Mesenchymal stem cell (in vitro differentiated cells and primary cell): ENCODE data around the gene CRADD.
A peak's percentile ranks its signal among the peaks of the same experiment; 100 is the strongest.

Experiments
- DNase-seq: peaks from one replicate; pipeline ENCODE4 v3.0.0-alpha.2; 2013
- H2AFZ ChIP-seq: one replicate; pipeline ENCODE4 v1.6.1; 2013; ENCODE audit warnings: low read depth, mild to moderate bottlenecking, control low read depth, inconsistent platforms, low read length, moderate library complexity
- H2AK5ac ChIP-seq: 2 replicates; pipeline ENCODE4 v1.6.1; 2013; ENCODE audit warnings: low read length, moderate library complexity, mild to moderate bottlenecking, inconsistent platforms; ENCODE audit not compliant: severe bottlenecking
- H2BK120ac ChIP-seq: one replicate; pipeline ENCODE4 v1.6.1; 2013; ENCODE audit warnings: low read depth, mild to moderate bottlenecking, inconsistent platforms, low read length, moderate library complexity
- H2BK12ac ChIP-seq, 2 experiments: one replicate each; pipeline ENCODE4 v1.6.1; 2013; ENCODE audit warnings: inconsistent platforms in 2 of 2, low read length in 2 of 2, mild to moderate bottlenecking in 2 of 2, moderate library complexity in 2 of 2, control low read depth in 1 of 2
- H2BK15ac ChIP-seq: one replicate; pipeline ENCODE4 v1.6.1; 2013; ENCODE audit warnings: mild to moderate bottlenecking, low read depth, inconsistent platforms; ENCODE audit not compliant: poor library complexity, severe bottlenecking
- H2BK5ac ChIP-seq: 2 replicates; pipeline ENCODE4 v1.6.1; 2013; ENCODE audit warnings: low read depth, mild to moderate bottlenecking, low read length, control low read depth, inconsistent platforms; ENCODE audit not compliant: poor library complexity, severe bottlenecking
- H3K14ac ChIP-seq, 2 experiments: one replicate each; pipeline ENCODE4 v1.6.1; 2013; ENCODE audit warnings: inconsistent platforms in 2 of 2, low read length in 2 of 2, control low read depth in 1 of 2, mild to moderate bottlenecking in 1 of 2, moderate library complexity in 1 of 2
- H3K18ac ChIP-seq, 2 experiments: one replicate each; pipeline ENCODE4 v1.6.1; 2013; ENCODE audit warnings: inconsistent platforms in 2 of 2, low read length in 2 of 2, control low read depth in 1 of 2, low read depth in 1 of 2, mild to moderate bottlenecking in 1 of 2
- H3K23ac ChIP-seq, 2 experiments: one replicate each; pipeline ENCODE4 v1.6.1; 2013; ENCODE audit warnings: inconsistent platforms in 2 of 2, low read length in 2 of 2, mild to moderate bottlenecking in 2 of 2, moderate library complexity in 2 of 2, control low read depth in 1 of 2
- H3K27ac ChIP-seq: 2 replicates; pipeline ENCODE4 v1.5.1; 2013; ENCODE audit warnings: mild to moderate bottlenecking, moderate library complexity, low read length, control low read depth, inconsistent platforms; ENCODE audit not compliant: poor library complexity, severe bottlenecking
- H3K27me3 ChIP-seq, 2 experiments: 2 replicates each; pipeline versions ENCODE4 v1.6.1 to v1.7.0; 2013; ENCODE audit warnings: low read length in 2 of 2, mild to moderate bottlenecking in 2 of 2, moderate library complexity in 2 of 2, control low read depth in 1 of 2, inconsistent platforms in 1 of 2; ENCODE audit not compliant: control insufficient read depth in 1 of 2, insufficient read depth in 1 of 2
- H3K36me3 ChIP-seq, 2 experiments: 2 replicates each; pipeline versions ENCODE4 v1.6.1 to v1.7.0; 2013; ENCODE audit warnings: low read length in 2 of 2, control low read depth in 1 of 2, inconsistent platforms in 1 of 2, low read depth in 1 of 2, mild to moderate bottlenecking in 1 of 2; ENCODE audit not compliant: insufficient read depth in 2 of 2, control insufficient read depth in 1 of 2
- H3K4ac ChIP-seq, 2 experiments: one replicate each; pipeline ENCODE4 v1.6.1; 2013; ENCODE audit warnings: inconsistent platforms in 2 of 2, low read length in 2 of 2, mild to moderate bottlenecking in 2 of 2, moderate library complexity in 2 of 2, control low read depth in 1 of 2, low read depth in 1 of 2
- H3K4me1 ChIP-seq: 2 replicates; pipeline ENCODE4 v1.6.1; 2013; ENCODE audit warnings: low read depth, low read length, control low read depth; ENCODE audit not compliant: control insufficient read depth, insufficient read depth
- H3K4me2 ChIP-seq: 2 replicates; pipeline ENCODE4 v1.6.1; 2013; ENCODE audit warnings: low read length, mild to moderate bottlenecking, inconsistent platforms; ENCODE audit not compliant: poor library complexity, severe bottlenecking
- H3K4me3 ChIP-seq, 2 experiments: 2 replicates each; pipeline versions ENCODE4 v1.5.1 to v1.7.0; 2013; ENCODE audit warnings: low read length in 2 of 2, mild to moderate bottlenecking in 2 of 2, control low read depth in 1 of 2, low read depth in 1 of 2; ENCODE audit not compliant: insufficient read depth in 1 of 2
- H3K79me1 ChIP-seq: replicated peaks from 2 replicates; pipeline ENCODE4 v1.6.1; 2013; ENCODE audit warnings: mild to moderate bottlenecking, control low read depth, low read length, inconsistent platforms; ENCODE audit not compliant: poor library complexity, severe bottlenecking
- H3K9ac ChIP-seq: 2 replicates; pipeline ENCODE4 v1.7.0; 2013; ENCODE audit warnings: mild to moderate bottlenecking, low read length, moderate library complexity
- H3K9me3 ChIP-seq: 2 replicates; pipeline ENCODE4 v1.7.0; 2013; ENCODE audit warnings: mild to moderate bottlenecking, low read length; ENCODE audit not compliant: control insufficient read depth
- H4K8ac ChIP-seq: one replicate; pipeline ENCODE4 v1.6.1; 2013; ENCODE audit warnings: inconsistent platforms, mild to moderate bottlenecking, low read length, moderate library complexity
- H4K91ac ChIP-seq: one replicate; pipeline ENCODE4 v1.6.1; 2013; ENCODE audit warnings: mild to moderate bottlenecking, low read length, inconsistent platforms
- WGBS: methylation state at CpG from one replicate; pipeline ENCODE4 v1.1.7; 2013; ENCODE audit warnings: mixed read lengths; 5-methylcytosine and 5-hydroxymethylcytosine counted together

CRADD gene

DNA sequence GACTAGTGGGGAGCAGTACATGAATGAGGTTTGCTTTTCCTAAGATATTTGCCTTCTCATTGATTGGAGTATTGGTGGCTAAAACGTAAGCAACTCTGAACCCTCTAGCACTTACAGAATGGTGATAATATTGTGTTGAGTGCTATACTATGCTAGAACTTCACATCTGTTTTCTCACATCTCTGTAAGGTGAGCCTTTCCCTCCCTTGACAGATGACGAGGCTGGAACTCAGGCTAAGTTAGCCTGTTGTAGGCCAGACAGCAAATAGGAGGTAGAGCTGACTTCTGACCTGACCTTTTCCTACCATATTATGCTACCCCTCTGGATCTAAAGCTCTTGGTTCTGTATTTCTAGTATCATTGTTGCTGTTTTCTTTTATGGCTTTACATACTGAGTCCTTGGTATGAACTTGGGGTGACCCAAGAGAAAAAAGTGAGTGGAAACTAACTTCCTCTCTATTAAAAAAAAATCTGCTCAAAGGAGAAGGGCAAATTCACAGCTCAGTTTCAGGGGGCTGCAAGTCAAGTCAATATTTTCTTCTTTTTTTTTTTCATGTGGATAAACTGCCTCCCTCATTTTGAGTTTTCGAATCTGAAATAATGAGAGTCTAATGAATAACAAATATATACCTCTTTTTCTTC lies 85.9 kb downstream of the CRADD start:
- DNase-seq: no peak
- H2AFZ ChIP-seq: no peak overlapping the region
- no peak overlapping the region for H3K9ac ChIP-seq
- no peak overlapping the region for H2AK5ac ChIP-seq
- no peak overlapping the region for H3K27ac ChIP-seq
- H3K4me1 ChIP-seq: no peaks in the 10 kb centered on the region
- H3K4ac ChIP-seq: no peak overlapping the region
- no peak overlapping the region for H2BK5ac ChIP-seq
- H3K4me2 ChIP-seq: no peak overlapping the region
- no peak overlapping the region for H2BK120ac ChIP-seq
- H3K4me3 ChIP-seq: no peak overlapping the region
- no peaks in the 10 kb centered on the region for H3K79me1 ChIP-seq
- H3K18ac ChIP-seq: no peak overlapping the region
- H3K9me3 ChIP-seq: no peaks in the 10 kb centered on the region
- 100% methylated on average over 1 of the region's 3 CpGs for WGBS
- no peak overlapping the region for H4K8ac ChIP-seq
- H4K91ac ChIP-seq: no peak overlapping the region
- no peaks in the 10 kb centered on the region for H3K27me3 ChIP-seq
- no peak overlapping the region for H3K14ac ChIP-seq
- H3K36me3 ChIP-seq: no peaks in the 10 kb centered on the region
- H2BK12ac ChIP-seq: no peak overlapping the region
- no peak overlapping the region for H3K23ac ChIP-seq
- H2BK15ac ChIP-seq: no peak overlapping the region

DNA sequence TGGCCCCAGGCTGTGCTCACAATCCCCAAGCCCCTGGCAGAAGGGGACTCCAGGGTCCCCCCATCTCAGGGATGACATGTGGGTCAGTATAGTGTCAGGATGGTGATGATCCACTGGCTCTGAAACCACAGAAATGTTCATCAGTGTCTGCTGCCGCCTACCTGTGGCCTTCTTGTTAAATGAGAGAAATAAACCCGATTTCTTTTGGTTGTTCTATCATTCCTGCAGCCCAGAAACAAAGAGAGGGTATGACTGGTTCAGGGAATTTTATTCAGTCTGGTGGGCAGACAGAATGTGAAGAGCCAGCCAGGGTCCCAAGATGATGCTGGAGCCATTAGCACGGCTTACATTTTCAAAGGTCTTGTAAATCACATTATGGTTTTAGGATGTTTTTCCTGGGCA lies 86.6 kb downstream of the CRADD start:
- no peak overlapping the region for H3K14ac ChIP-seq
- no peak overlapping the region for H3K23ac ChIP-seq
- no peak overlapping the region for H2AK5ac ChIP-seq
- no peaks in the 10 kb centered on the region for H3K79me1 ChIP-seq
- no peaks in the 10 kb centered on the region for H3K9me3 ChIP-seq
- no peak overlapping the region for H3K18ac ChIP-seq
- H3K4me1 ChIP-seq: no peaks in the 10 kb centered on the region
- no peak overlapping the region for H2AFZ ChIP-seq
- no peak overlapping the region for H3K27ac ChIP-seq
- DNase-seq: no peak
- H3K4ac ChIP-seq: no peak overlapping the region
- H4K91ac ChIP-seq: no peak overlapping the region
- no peaks in the 10 kb centered on the region for H3K36me3 ChIP-seq
- WGBS: 87% methylated on average over 3 of the region's 3 CpGs
- H3K9ac ChIP-seq: no peak overlapping the region
- no peak overlapping the region for H2BK120ac ChIP-seq
- no peak overlapping the region for H4K8ac ChIP-seq
- no peaks in the 10 kb centered on the region for H3K27me3 ChIP-seq
- no peak overlapping the region for H2BK5ac ChIP-seq
- no peak overlapping the region for H2BK12ac ChIP-seq
- no peak overlapping the region for H3K4me2 ChIP-seq
- no peak overlapping the region for H2BK15ac ChIP-seq
- H3K4me3 ChIP-seq: no peak overlapping the region

DNA sequence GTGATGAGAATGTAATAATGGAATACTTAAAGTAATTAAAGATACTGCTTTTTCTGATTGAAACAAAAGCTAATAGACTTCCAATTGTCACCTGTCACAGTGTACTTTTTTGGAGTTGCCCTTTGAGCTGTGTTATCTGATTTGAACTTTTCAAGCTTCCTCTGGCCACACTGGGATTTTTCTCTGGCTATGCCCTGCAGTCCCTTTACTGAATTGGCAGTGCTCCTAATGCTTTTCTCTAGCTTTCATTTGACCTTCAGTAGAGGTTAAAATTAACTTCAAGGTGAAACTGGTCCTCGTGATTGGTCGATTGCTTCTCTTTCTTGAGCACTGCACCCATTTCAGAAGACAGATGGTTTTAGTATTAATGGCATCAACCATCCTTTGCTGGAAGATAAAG lies 89.2 kb downstream of the CRADD start:
- Histone ChIP-seq H3K79me1 (no peaks in the 10 kb centered on the region), H3K9me3 (no peaks in the 10 kb centered on the region), H4K8ac (no peak overlapping the region), H2AK5ac (no peak overlapping the region), H3K4me2 (no peak overlapping the region), H3K4me3 (no peak overlapping the region), H2BK12ac (no peak overlapping the region), H3K27me3 (no peaks in the 10 kb centered on the region), H3K18ac (no peak overlapping the region), H3K4ac (no peak overlapping the region), H3K14ac (no peak overlapping the region), H2BK5ac (no peak overlapping the region), H2BK15ac (no peak overlapping the region), H3K36me3 (no peaks in the 10 kb centered on the region), H3K23ac (no peak overlapping the region), H2AFZ (no peak overlapping the region), H3K27ac (no peak overlapping the region), H2BK120ac (no peak overlapping the region), H3K9ac (peak overlapping the region; percentile 37), H4K91ac (no peak overlapping the region), H3K4me1 (no peaks in the 10 kb centered on the region)
- DNase-seq: no peak
- 83% methylated on average over 2 of the region's 2 CpGs for WGBS

DNA sequence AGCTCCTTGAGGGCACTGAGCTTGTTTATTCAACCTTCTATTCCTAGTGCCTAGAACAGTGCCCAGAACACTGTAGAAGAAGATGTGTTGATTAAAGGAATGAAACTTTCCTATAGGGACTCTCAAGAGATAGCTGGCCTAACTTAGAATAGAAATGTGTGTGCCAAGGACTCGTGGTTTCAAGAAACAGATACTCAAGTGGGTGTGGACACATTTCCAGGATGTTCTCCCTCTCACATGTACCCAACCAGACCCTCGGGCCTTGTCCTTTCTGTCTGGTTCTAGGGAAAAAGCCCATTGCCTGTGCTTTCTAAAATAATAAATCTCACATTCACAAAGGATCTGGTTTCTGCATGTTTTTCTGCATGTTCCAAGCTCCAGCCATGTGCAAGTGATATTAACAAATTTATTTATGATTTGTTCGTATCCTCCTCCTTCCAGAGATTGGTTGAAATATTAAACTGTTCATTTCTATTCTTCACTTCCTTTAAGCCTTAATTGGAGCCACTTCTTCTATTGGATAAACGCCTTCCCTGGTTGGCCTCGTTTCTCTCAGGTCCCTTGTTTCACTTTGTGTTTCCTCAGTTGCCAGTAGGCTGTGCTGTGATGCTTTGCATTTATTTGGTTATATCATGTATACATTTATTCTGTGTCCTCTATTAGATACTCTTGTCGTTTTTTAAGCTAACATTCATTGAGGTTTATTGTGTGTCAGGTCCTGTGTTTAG lies 89.8 kb downstream of the CRADD start:
- no peak overlapping the region for H4K8ac ChIP-seq
- H2BK12ac ChIP-seq: no peak overlapping the region
- no peaks in the 10 kb centered on the region for H3K79me1 ChIP-seq
- H3K27ac ChIP-seq: no peak overlapping the region
- no peak overlapping the region for H2AFZ ChIP-seq
- H2AK5ac ChIP-seq: no peak overlapping the region
- DNase-seq: peak; percentile 67
- H3K27me3 ChIP-seq: no peaks in the 10 kb centered on the region
- WGBS: 45% methylated on average over 5 of the region's 6 CpGs
- no peak overlapping the region for H3K4ac ChIP-seq
- H2BK15ac ChIP-seq: no peak overlapping the region
- no peak overlapping the region for H3K23ac ChIP-seq
- H3K4me2 ChIP-seq: no peak overlapping the region
- no peak overlapping the region for H2BK5ac ChIP-seq
- no peak overlapping the region for H3K18ac ChIP-seq
- H4K91ac ChIP-seq: no peak overlapping the region
- H2BK120ac ChIP-seq: no peak overlapping the region
- no peak overlapping the region for H3K14ac ChIP-seq
- H3K9ac ChIP-seq: peak overlapping the region; percentile 44
- peak overlapping the region in 1 of 2 experiments; percentile 3 for H3K4me3 ChIP-seq
- no peaks in the 10 kb centered on the region for H3K9me3 ChIP-seq
- H3K36me3 ChIP-seq: no peaks in the 10 kb centered on the region
- no peaks in the 10 kb centered on the region for H3K4me1 ChIP-seq
